ENCODE measurements around the gene LRRC70.

LRRC70 gene

GRCh38 chr5:62574599-62574998, 4.0 kb upstream of the LRRC70 start:
- TF ChIP-seq CTCF (conservative IDR thresholded peaks at IDR 0.05; ENCODE audit: control insufficient read depth, insufficient read depth, low read depth, low read length) = no peak
- H3K4me3 ChIP-seq (ENCODE audit: control insufficient read depth, low read depth, low read length) = no peak overlapping the region
- no peak for DNase-seq (ENCODE audit: low read depth)

GRCh38 chr5:62575066-62575465, 3.6 kb upstream of the LRRC70 start:
- no peak for TF ChIP-seq CTCF (conservative IDR thresholded peaks at IDR 0.05; ENCODE audit: control insufficient read depth, insufficient read depth, low read depth, low read length)
- no peak overlapping the region for H3K4me3 ChIP-seq (ENCODE audit: control insufficient read depth, low read depth, low read length)
- no peak for DNase-seq (ENCODE audit: low read depth)

- TF ChIP-seq CTCF (conservative IDR thresholded peaks at IDR 0.05; ENCODE audit: control insufficient read depth, insufficient read depth, low read depth, low read length) = no peak
- H3K4me3 ChIP-seq (ENCODE audit: control insufficient read depth, low read depth, low read length) = no peak overlapping the region
Measured at GRCh38 chr5:62575489-62575888, 3.1 kb upstream of the LRRC70 start.

DNA sequence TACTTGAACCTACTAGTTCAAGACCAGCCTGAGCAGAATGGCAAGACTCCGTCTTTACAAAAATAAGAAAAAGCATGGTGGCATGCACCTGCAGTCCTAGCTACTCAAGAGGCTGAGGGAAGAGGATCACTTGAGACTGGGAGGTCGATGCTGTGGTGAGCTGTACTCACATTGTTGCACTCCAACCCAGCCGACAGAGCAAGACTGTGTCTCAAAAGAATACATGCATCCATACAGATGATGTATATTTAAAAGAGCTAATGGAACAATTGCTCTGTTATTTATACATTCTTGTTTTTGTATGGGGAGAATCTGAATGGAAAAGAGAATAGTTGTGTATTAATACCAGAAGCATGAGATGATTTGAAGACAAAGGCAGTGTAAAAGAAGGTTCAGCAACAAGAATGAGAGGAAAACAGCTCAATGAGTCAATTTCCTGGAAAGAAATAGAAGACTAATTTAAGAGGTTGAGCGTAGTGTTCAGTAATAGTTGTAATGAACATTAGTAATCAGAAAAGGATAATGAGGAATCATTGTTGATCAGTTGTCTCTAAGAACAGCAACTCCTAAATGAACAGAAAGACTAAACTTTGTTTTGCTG, 1.9 kb upstream of the LRRC70 start:
- H3K4me3 ChIP-seq (ENCODE audit: control insufficient read depth, low read depth, low read length) = no peak overlapping the region
- TF ChIP-seq CTCF (conservative IDR thresholded peaks at IDR 0.05; ENCODE audit: control insufficient read depth, insufficient read depth, low read depth, low read length) = no peak
- no peak for DNase-seq (ENCODE audit: low read depth)

More at GRCh38 chr5:62575489-62575888, 3.1 kb upstream of the LRRC70 start:
- DNase-seq (ENCODE audit: low read depth) = no peak

DNA sequence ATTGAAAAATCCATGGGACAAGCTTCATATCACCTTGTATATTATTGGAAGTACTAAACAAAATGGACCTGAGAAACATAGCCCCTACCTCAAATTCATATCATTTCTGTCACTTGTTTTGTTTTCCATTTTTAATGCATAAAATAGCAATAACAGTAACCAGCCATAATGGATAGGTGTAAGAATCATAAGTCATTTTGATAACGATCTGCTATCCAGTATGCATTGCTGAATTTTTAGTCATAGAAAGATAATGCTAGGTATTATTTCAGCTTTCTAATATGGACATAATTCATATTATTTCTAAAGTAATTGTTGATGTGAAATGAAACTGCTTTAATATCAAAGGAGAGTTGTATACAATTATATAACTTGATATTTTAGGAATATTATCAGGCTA, 1.1 kb upstream of the LRRC70 start:
- no peak overlapping the region for H3K4me3 ChIP-seq (ENCODE audit: control insufficient read depth, low read depth, low read length)
- DNase-seq (ENCODE audit: low read depth) = no peak
- TF ChIP-seq CTCF (conservative IDR thresholded peaks at IDR 0.05; ENCODE audit: control insufficient read depth, insufficient read depth, low read depth, low read length) = no peak

GRCh38 chr5:62579761-62580160, 1.1 kb downstream of the LRRC70 start:
- TF ChIP-seq CTCF (conservative IDR thresholded peaks at IDR 0.05; ENCODE audit: control insufficient read depth, insufficient read depth, low read depth, low read length) = no peak
- H3K4me3 ChIP-seq (ENCODE audit: control insufficient read depth, low read depth, low read length) = no peak overlapping the region
- no peak for DNase-seq (ENCODE audit: low read depth)

Data from fibroblast of mammary gland (primary cell).